H1 (cell line): Measurements from ENCODE around the gene ZBP1. TPM values are rescaled to one million over a fixed set of nuclear protein-coding genes. Genes with fewer than 3 reads are reported as not detected.
A peak's percentile ranks its signal among the peaks of the same experiment; 100 is the strongest.

Experiments used
- CTCF ChIA-PET: fragments of 300-600 bp; sonication (Branson Sonifier 250); formaldehyde crosslinking; loops from one replicate; lab custom pipeline; 2021; ENCODE audit not compliant: partially characterized antibody; lab: Charles Lee
- POLR2A ChIA-PET: fragments of 300-600 bp; sonication (Branson Sonifier 250); formaldehyde crosslinking; loops from one replicate; lab custom pipeline; 2021; ENCODE audit warnings: inconsistent platforms; ENCODE audit not compliant: partially characterized antibody; lab: Charles Lee
- DNase-seq, 2 experiments: peaks; one replicate each; pipeline versions ENCODE4 v3.0.0 to v3.0.0-alpha.2; 2010 to 2022; ENCODE audit warnings: low spot score in 2 of 2, low read depth in 1 of 2, mixed read lengths in 1 of 2
- FAIRE-seq: peaks from 2 replicates; lab custom pipeline; 2011; peaks lifted over from hg19 to GRCh38; lab: Jason Lieb, UNC
- H2AFZ ChIP-seq: 2 replicates; pipeline ENCODE4 v1.8.1; 2012; ENCODE audit warnings: low read length, inconsistent platforms
- H2AK5ac ChIP-seq: 2 replicates; pipeline ENCODE4 v1.6.1; 2013; ENCODE audit warnings: low read depth, low read length
- H2BK120ac ChIP-seq: replicated peaks from 2 replicates; pipeline ENCODE3; 2013; ENCODE audit warnings: low read depth, low read length, inconsistent platforms
- H2BK12ac ChIP-seq: 2 replicates; pipeline ENCODE4 v1.6.1; 2013; ENCODE audit warnings: low read depth, low read length
- H2BK15ac ChIP-seq: 2 replicates; pipeline ENCODE4 v1.6.1; 2013; ENCODE audit warnings: low read length
- H2BK20ac ChIP-seq: 2 replicates; pipeline ENCODE4 v1.6.1; 2013; ENCODE audit warnings: low read length
- H2BK5ac ChIP-seq: 2 replicates; pipeline ENCODE4 v1.6.1; 2013; ENCODE audit warnings: low read depth, low read length
- H3K14ac ChIP-seq: 2 replicates; pipeline ENCODE4 v1.6.1; 2013; ENCODE audit warnings: inconsistent platforms; ENCODE audit not compliant: insufficient read length
- H3K18ac ChIP-seq: 2 replicates; pipeline ENCODE4 v1.6.1; 2013; ENCODE audit warnings: low read length; ENCODE audit errors: extremely low read depth
- H3K23ac ChIP-seq: 2 replicates; pipeline ENCODE4 v1.6.1; 2013; ENCODE audit warnings: inconsistent platforms; ENCODE audit not compliant: insufficient read length
- H3K23me2 ChIP-seq: 2 replicates; pipeline ENCODE4 v1.6.1; 2013; ENCODE audit warnings: low read depth, low read length
- H3K27ac ChIP-seq: 2 replicates; pipeline ENCODE4 v1.6.1; 2011; ENCODE audit warnings: low read depth, low read length, inconsistent platforms
- H3K27me3 ChIP-seq, 4 experiments: replicated peaks in 1 of 4; 1 replicate in 1 of 4; 2 replicates in 3 of 4; pipeline versions ENCODE4 v1.6.1 to v1.8.1; 2011 to 2013; ENCODE audit warnings: low read length in 3 of 4, mild to moderate bottlenecking in 3 of 4, inconsistent platforms in 2 of 4, mixed read lengths in 2 of 4, moderate library complexity in 1 of 4; ENCODE audit not compliant: control insufficient read depth in 3 of 4, insufficient read depth in 3 of 4; ENCODE audit errors: extremely low read depth in 1 of 4
- H3K36me3 ChIP-seq, 4 experiments: 2 replicates each; pipeline versions ENCODE4 v1.6.1 to v1.8.1; 2011 to 2013; ENCODE audit warnings: mild to moderate bottlenecking in 4 of 4, low read length in 3 of 4, moderate library complexity in 2 of 4, control low read depth in 1 of 4, inconsistent platforms in 1 of 4; ENCODE audit not compliant: insufficient read depth in 4 of 4, control insufficient read depth in 2 of 4
- H3K4ac ChIP-seq: replicated peaks from 2 replicates; pipeline ENCODE3; 2013; ENCODE audit warnings: low read length, low read depth, mixed read lengths, inconsistent platforms; ENCODE audit not compliant: insufficient read length
- H3K4me1 ChIP-seq, 4 experiments: replicated peaks in 1 of 4; 1 replicate in 1 of 4; 2 replicates in 3 of 4; pipeline versions ENCODE4 v1.6.1 to v1.8.1; 2011 to 2013; ENCODE audit warnings: low read length in 3 of 4, inconsistent platforms in 2 of 4, mixed read lengths in 1 of 4; ENCODE audit not compliant: insufficient read depth in 4 of 4, control insufficient read depth in 3 of 4
- H3K4me2 ChIP-seq, 2 experiments: 2 replicates each; pipeline versions ENCODE4 v1.6.1 to v1.8.1; 2011 to 2013; ENCODE audit warnings: low read depth in 2 of 2, low read length in 2 of 2, control low read depth in 1 of 2, inconsistent platforms in 1 of 2, mild to moderate bottlenecking in 1 of 2; ENCODE audit not compliant: insufficient read depth in 1 of 2
- H3K4me3 ChIP-seq, 4 experiments: fragments of 200-600, 300-600 bp in 1 of 4; sonication (generic), shearing (Covaris generic), sonication (Bioruptor Twin) in 1 of 4; 2 replicates each; pipeline versions ENCODE4 v1.5.1 to v1.8.1; 2011 to 2016; ENCODE audit warnings: low read length in 4 of 4, low read depth in 3 of 4, control low read depth in 2 of 4, inconsistent platforms in 2 of 4, mild to moderate bottlenecking in 2 of 4, mixed read lengths in 1 of 4, moderate library complexity in 1 of 4; ENCODE audit not compliant: insufficient read depth in 2 of 4; ENCODE audit errors: extremely low read depth in 1 of 4
- H3K56ac ChIP-seq: replicated peaks from 2 replicates; pipeline ENCODE3; 2013; ENCODE audit warnings: low read depth, mild to moderate bottlenecking, mixed read lengths, low read length, inconsistent platforms; ENCODE audit not compliant: insufficient read length
- H3K79me1 ChIP-seq: 2 replicates; pipeline ENCODE4 v1.6.1; 2013; ENCODE audit warnings: low read depth, low read length, control low read depth
- H3K79me2 ChIP-seq, 2 experiments: 2 replicates each; pipeline versions ENCODE4 v1.6.1 to v1.8.1; 2012 to 2013; ENCODE audit warnings: low read length in 2 of 2, mild to moderate bottlenecking in 2 of 2, inconsistent platforms in 1 of 2; ENCODE audit not compliant: insufficient read depth in 2 of 2, control insufficient read depth in 1 of 2
- H3K9ac ChIP-seq, 4 experiments: replicated peaks in 1 of 4; 1 replicate in 1 of 4; 2 replicates in 3 of 4; pipeline versions ENCODE4 v1.6.1 to v1.8.1; 2011 to 2013; ENCODE audit warnings: low read depth in 3 of 4, low read length in 3 of 4, control low read depth in 2 of 4, mild to moderate bottlenecking in 2 of 4, moderate library complexity in 2 of 4, inconsistent platforms in 1 of 4; ENCODE audit errors: extremely low read depth in 1 of 4
- H3K9me3 ChIP-seq, 2 experiments: 2 replicates each; pipeline versions ENCODE4 v1.6.1 to v1.8.1; 2012 to 2013; ENCODE audit warnings: mild to moderate bottlenecking in 2 of 2, moderate library complexity in 2 of 2, control low read depth in 1 of 2, inconsistent platforms in 1 of 2, low read depth in 1 of 2, low read length in 1 of 2, mixed read lengths in 1 of 2; ENCODE audit not compliant: insufficient read depth in 2 of 2
- H4K20me1 ChIP-seq, 2 experiments: replicated peaks in 1 of 2; 2 replicates each; pipeline versions ENCODE3 to v1.8.1; 2011 to 2013; ENCODE audit warnings: inconsistent platforms in 2 of 2, low read length in 2 of 2, mild to moderate bottlenecking in 1 of 2; ENCODE audit not compliant: insufficient read depth in 2 of 2, control insufficient read depth in 1 of 2
- H4K5ac ChIP-seq: 2 replicates; pipeline ENCODE4 v1.6.1; 2013; ENCODE audit warnings: low read length, low read depth, mixed read lengths, inconsistent platforms; ENCODE audit not compliant: insufficient read length
- H4K8ac ChIP-seq: 2 replicates; pipeline ENCODE4 v1.8.0; 2013; ENCODE audit warnings: mild to moderate bottlenecking, moderate library complexity, low read length, inconsistent platforms; ENCODE audit not compliant: insufficient read depth; ENCODE audit errors: extremely low read depth
- H4K91ac ChIP-seq: replicated peaks from 2 replicates; pipeline ENCODE3; 2013; ENCODE audit warnings: low read length, mixed read lengths, inconsistent platforms; ENCODE audit not compliant: insufficient read length
- ATF3 ChIP-seq: IDR thresholded peaks from 2 replicates; pipeline ENCODE4 v1.6.1; 2011; ENCODE audit warnings: low read depth, mild to moderate bottlenecking, low read length; ENCODE audit not compliant: insufficient read depth
- BACH1 ChIP-seq: IDR thresholded peaks from 2 replicates; pipeline ENCODE4 v1.6.1; 2012; ENCODE audit warnings: low read length, improper control_type of control experiment
- CBX8 ChIP-seq: fragments of 300-800, 300-1000 bp; sonication (generic); IDR thresholded peaks from 2 replicates; pipeline ENCODE4 v1.7.1; 2016; ENCODE audit warnings: low read depth, low read length, borderline replicate concordance
- EP300 ChIP-seq, 2 experiments: IDR thresholded peaks; 1 replicate in 1 of 2; 2 replicates in 1 of 2; pipeline ENCODE4 v1.6.1; 2011 to 2012; ENCODE audit warnings: low read depth in 2 of 2, low read length in 2 of 2, mild to moderate bottlenecking in 2 of 2, borderline replicate concordance in 1 of 2, inconsistent platforms in 1 of 2, moderate library complexity in 1 of 2
- EZH2 ChIP-seq: fragments of 200-600 bp; sonication (generic); IDR thresholded peaks from 2 replicates; pipeline ENCODE4 v1.7.1; 2012; ENCODE audit warnings: low read depth, mild to moderate bottlenecking, moderate library complexity, low read length, inconsistent platforms; ENCODE audit not compliant: severe bottlenecking
- FOSL1 ChIP-seq: IDR thresholded peaks from 2 replicates; pipeline ENCODE4 v1.6.1; 2011; ENCODE audit warnings: mild to moderate bottlenecking, low read depth, low read length, moderate library complexity; ENCODE audit not compliant: insufficient read depth
- MAFK ChIP-seq: IDR thresholded peaks from 2 replicates; pipeline ENCODE4 v1.6.1; 2012; ENCODE audit warnings: low read depth, mild to moderate bottlenecking, improper control_type of control experiment, low read length
- RAD21 ChIP-seq, 2 experiments: IDR thresholded peaks in 1 of 2; conservative IDR thresholded peaks in 1 of 2; 2 replicates each; pipeline ENCODE4 v1.6.1; 2011; ENCODE audit warnings: low read depth in 2 of 2, low read length in 2 of 2, improper control_type of control experiment in 1 of 2, inconsistent platforms in 1 of 2, mild to moderate bottlenecking in 1 of 2, moderate library complexity in 1 of 2
- RFX5 ChIP-seq: IDR thresholded peaks from 2 replicates; pipeline ENCODE4 v1.6.1; 2011; ENCODE audit warnings: low read depth, low read length, improper control_type of control experiment, borderline replicate concordance
- RXRA ChIP-seq: IDR thresholded peaks from 2 replicates; pipeline ENCODE4 v1.6.1; 2011; ENCODE audit warnings: low read depth, mild to moderate bottlenecking, low read length, moderate library complexity; ENCODE audit not compliant: insufficient read depth
- SP1 ChIP-seq: IDR thresholded peaks from 2 replicates; pipeline ENCODE4 v1.6.1; 2011; ENCODE audit warnings: low read depth, low read length
- TCF12 ChIP-seq: IDR thresholded peaks from 2 replicates; pipeline ENCODE4 v1.6.1; 2011; ENCODE audit warnings: low read depth, mild to moderate bottlenecking, low read length
- YY1 ChIP-seq: IDR thresholded peaks from 2 replicates; pipeline ENCODE4 v1.6.1; 2011; ENCODE audit warnings: low read depth, mild to moderate bottlenecking, low read length
- ZNF274 ChIP-seq: IDR thresholded peaks from 2 replicates; pipeline ENCODE4 v1.7.0; 2012; ENCODE audit warnings: low read length, borderline replicate concordance; ENCODE audit errors: extremely low read depth
- WGBS, 2 experiments: shearing (Covaris generic) in 1 of 2; methylation state at CpG; one replicate each; pipeline versions ENCODE4 v1.1.6 to v1.1.7; 2013 to 2015; ENCODE audit warnings: low lambda C conversion rate in 2 of 2, mixed read lengths in 2 of 2, inconsistent platforms in 1 of 2, low coverage in 1 of 2, missing lambda C conversion rate in 1 of 2; ENCODE audit not compliant: insufficient replicate concordance in 2 of 2, insufficient coverage in 1 of 2, insufficient read length in 1 of 2; ENCODE audit errors: extremely low coverage in 1 of 2, missing lambda C conversion rate in 1 of 2; 5-methylcytosine and 5-hydroxymethylcytosine counted together
- polyA plus RNA-seq, 7 experiments: library from polyadenylated mRNA; depleted of rRNA in 3 of 7; stranded (reverse) in 5 of 7; unstranded in 2 of 7; fragments of >200 nt in 5 of 7; fragments of 200-250 nt in 2 of 7; gene quantifications; 1 replicate in 5 of 7; 2 replicates in 1 of 7; 4 replicates in 1 of 7; pipeline versions ENCODE4 v1.2.1 to v1.2.3, GENCODE V29; 2011 to 2013; ENCODE audit warnings: missing spikeins in 2 of 7, mixed read lengths in 2 of 7
- total RNA-seq: library from RNA; stranded (reverse); fragmentation: NEBNext Ultra II Directional; extraction: Animal tissue kit (Norgen Biotek cat#: 25700); gene quantifications from 2 replicates; pipeline ENCODE4 v1.2.1, GENCODE V29; 2021

ZBP1 gene
- total and polyA plus RNA-seq, 2 of the 8 experiments (the other 6 are each of a cell fraction or from before 2014, with no cell fraction given) = not detected

DNA sequence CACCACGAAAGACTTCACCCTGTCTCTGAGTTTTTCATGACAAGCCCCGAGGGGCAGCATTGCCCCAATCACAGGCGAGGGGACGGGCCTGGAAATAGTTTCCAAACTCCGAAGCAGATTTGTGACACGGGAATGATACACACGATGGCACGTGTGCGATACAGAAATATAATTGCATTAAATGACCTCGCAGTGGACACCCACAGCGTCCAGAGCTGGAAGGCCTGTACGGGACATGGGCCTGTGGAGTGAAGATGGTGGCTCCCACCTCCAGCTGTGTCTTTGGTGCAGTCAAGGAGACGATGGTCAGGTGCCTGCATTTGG, 46.6 kb upstream of the ZBP1 start:
- Histone ChIP-seq H2BK15ac (no peak overlapping the region), H3K4me2 (no peak overlapping the region), H3K79me1 (peaks cover 9% of the 10 kb centered on the region), H3K4me3 (no peak overlapping the region), H3K23ac (no peak overlapping the region), H3K27me3 (no peaks in the 10 kb centered on the region), H4K5ac (no peak overlapping the region), H4K91ac (peak overlapping the region; percentile 15), H4K8ac (no peak overlapping the region), H3K9ac (no peak overlapping the region), H4K20me1 (peaks cover 10 to 29% of the 10 kb centered on the region in 2 experiments), H3K23me2 (no peaks in the 10 kb centered on the region), H3K14ac (no peak overlapping the region), H3K18ac (no peak overlapping the region), H3K36me3 (no peaks in the 10 kb centered on the region), H3K27ac (no peak overlapping the region), H2AK5ac (no peak overlapping the region), H2AFZ (no peak overlapping the region), H3K56ac (no peak overlapping the region), H2BK12ac (no peak overlapping the region), H2BK5ac (no peak overlapping the region; the same call in 1 of the 2 replicates), H3K4ac (peak overlapping the region; percentile 65), H3K4me1 (peaks cover 0 to 26% (median 7%) of the 10 kb centered on the region in 4 experiments; a peak in 6 of 7 replicates), H2BK20ac (no peak overlapping the region), H2BK120ac (no peak overlapping the region), H3K9me3 (no peaks in the 10 kb centered on the region), H3K79me2 (peaks cover 0 to 51% of the 10 kb centered on the region in 2 experiments; a peak in 2 of 4 replicates)
- 91% methylated on average over 13 of the region's 13 CpGs; no CpG with 5 or more reads in 1 of the 2 experiments for WGBS, 2 experiments
- CTCF ChIA-PET = interaction anchor here (1.1 to 1.4 kb wide), 3 partner anchors 13 to 419 kb away, joined by 3 to 4 read pairs (median 3); no protein-coding TSS in a partner anchor
- FAIRE-seq = no peak
- DNase-seq = no peak
- POLR2A ChIA-PET = no interaction called here
- TF ChIP-seq SP1 = no peak
- no peak for TF ChIP-seq MAFK
- no peak for TF ChIP-seq YY1
- no peak for TF ChIP-seq EP300 (IDR thresholded peaks at IDR 0.05; ENCODE audit: borderline replicate concordance in 1 of 2, low read depth in 2 of 2, low read length in 2 of 2)
- no peak for TF ChIP-seq RFX5
- TF ChIP-seq RXRA = no peak
- TF ChIP-seq EZH2 = no peak
- no peak for TF ChIP-seq BACH1
- TF ChIP-seq RAD21 (IDR thresholded peaks at IDR 0.05 in 1 of 2, conservative IDR thresholded peaks at IDR 0.05 in 1 of 2; ENCODE audit: low read depth in 2 of 2, low read length in 2 of 2) = no peak
- no peak for TF ChIP-seq CBX8
- no peak for TF ChIP-seq TCF12
- no peak for TF ChIP-seq ZNF274
- TF ChIP-seq FOSL1 = no peak
- no peak for TF ChIP-seq ATF3
